OCI-LY1 (cell line): Measurements from ENCODE around the gene RNH1.

Experiments used
- EZH2 ChIP-seq: fragments of 200-600 bp; sonication (generic), shearing (Covaris generic); IDR thresholded peaks from 2 replicates; pipeline ENCODE4 v1.8.0; 2017; ENCODE audit warnings: borderline replicate concordance, mixed run types, mild to moderate bottlenecking, antibody characterized with exemption, low read length, moderate library complexity, mixed read lengths
- TF ChIP-seq, protein P1 (sequence below): fragments of 200-600 bp; sonication (generic), shearing (Covaris generic); IDR thresholded peaks from 2 replicates; pipeline ENCODE4 v1.5.1; 2017; ENCODE audit warnings: mild to moderate bottlenecking, antibody characterized with exemption, low read length, moderate library complexity, mixed read lengths

- TF ChIP-seq, protein P1, sequence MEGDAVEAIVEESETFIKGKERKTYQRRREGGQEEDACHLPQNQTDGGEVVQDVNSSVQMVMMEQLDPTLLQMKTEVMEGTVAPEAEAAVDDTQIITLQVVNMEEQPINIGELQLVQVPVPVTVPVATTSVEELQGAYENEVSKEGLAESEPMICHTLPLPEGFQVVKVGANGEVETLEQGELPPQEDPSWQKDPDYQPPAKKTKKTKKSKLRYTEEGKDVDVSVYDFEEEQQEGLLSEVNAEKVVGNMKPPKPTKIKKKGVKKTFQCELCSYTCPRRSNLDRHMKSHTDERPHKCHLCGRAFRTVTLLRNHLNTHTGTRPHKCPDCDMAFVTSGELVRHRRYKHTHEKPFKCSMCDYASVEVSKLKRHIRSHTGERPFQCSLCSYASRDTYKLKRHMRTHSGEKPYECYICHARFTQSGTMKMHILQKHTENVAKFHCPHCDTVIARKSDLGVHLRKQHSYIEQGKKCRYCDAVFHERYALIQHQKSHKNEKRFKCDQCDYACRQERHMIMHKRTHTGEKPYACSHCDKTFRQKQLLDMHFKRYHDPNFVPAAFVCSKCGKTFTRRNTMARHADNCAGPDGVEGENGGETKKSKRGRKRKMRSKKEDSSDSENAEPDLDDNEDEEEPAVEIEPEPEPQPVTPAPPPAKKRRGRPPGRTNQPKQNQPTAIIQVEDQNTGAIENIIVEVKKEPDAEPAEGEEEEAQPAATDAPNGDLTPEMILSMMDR, result no peak
- TF ChIP-seq EZH2, result no peak
These were observed 37.1 kb downstream of the RNH1 start for GRCh38 chr11:469684-470560.
